SKM-1 treated with dmso at 0.1 percent for 144 hours (cell line): Measurements from ENCODE around the gene ALAS1.

Source experiments
- DNase-seq: peaks from one replicate; lab custom pipeline; 2025; ENCODE audit not compliant: unreplicated experiment; lab: John Stamatoyannopoulos, UW

The ALAS1 gene

GRCh38 chr3:52176951-52177700 lies 20.8 kb upstream of the ALAS1 start:
- no peak for DNase-seq

- no peak for DNase-seq
Measured at GRCh38 chr3:52177701-52178042, 20.3 kb upstream of the ALAS1 start.

GRCh38 chr3:52178126-52178525 lies 19.8 kb upstream of the ALAS1 start:
- DNase-seq: peak; percentile 33

- DNase-seq: no peak
Measured at GRCh38 chr3:52178537-52178936, 19.4 kb upstream of the ALAS1 start.

- no peak for DNase-seq
Measured at GRCh38 chr3:52181543-52181942, 16.4 kb upstream of the ALAS1 start.

- DNase-seq: peak; percentile 56
Measured at GRCh38 chr3:52182196-52182595, 15.8 kb upstream of the ALAS1 start.

GRCh38 chr3:52182691-52183090 lies 15.3 kb upstream of the ALAS1 start:
- DNase-seq: no peak

- DNase-seq: no peak
Measured at GRCh38 chr3:52183786-52184445, 14.0 kb upstream of the ALAS1 start.

- DNase-seq: no peak
Measured at GRCh38 chr3:52184690-52185089, 13.3 kb upstream of the ALAS1 start.

GRCh38 chr3:52185311-52185710 lies 12.6 kb upstream of the ALAS1 start:
- no peak for DNase-seq

- DNase-seq: peak; percentile 95
Measured at GRCh38 chr3:52185837-52186236, 12.1 kb upstream of the ALAS1 start.

- DNase-seq: no peak
Measured at GRCh38 chr3:52186729-52187128, 11.2 kb upstream of the ALAS1 start.

GRCh38 chr3:52188556-52188955 lies 9.4 kb upstream of the ALAS1 start:
- DNase-seq: peak; percentile 28

- no peak for DNase-seq
Measured at GRCh38 chr3:52190294-52191074, 7.5 kb upstream of the ALAS1 start.

GRCh38 chr3:52191663-52192062 lies 6.3 kb upstream of the ALAS1 start:
- no peak for DNase-seq

GRCh38 chr3:52193065-52193464 lies 4.9 kb upstream of the ALAS1 start:
- no peak for DNase-seq

- DNase-seq: no peak
Measured at GRCh38 chr3:52194485-52195290, 3.3 kb upstream of the ALAS1 start.

GRCh38 chr3:52195291-52195597 lies 2.7 kb upstream of the ALAS1 start:
- no peak for DNase-seq

- peak; percentile 80 for DNase-seq
Measured at GRCh38 chr3:52195823-52196331, 2.1 kb upstream of the ALAS1 start.

- no peak for DNase-seq
Measured at GRCh38 chr3:52196977-52197376, 983 bp upstream of the ALAS1 start.

- DNase-seq: no peak
Measured at GRCh38 chr3:52197499-52197841, 490 bp upstream of the ALAS1 start.
